ENCODE measurements around the gene RAPGEF2. TPM values are rescaled to one million over a fixed set of nuclear protein-coding genes. Genes with fewer than 3 reads are reported as not detected.

The RAPGEF2 gene
- total RNA-seq, 1 donor from 2014 or later: 37.5 TPM

DNA sequence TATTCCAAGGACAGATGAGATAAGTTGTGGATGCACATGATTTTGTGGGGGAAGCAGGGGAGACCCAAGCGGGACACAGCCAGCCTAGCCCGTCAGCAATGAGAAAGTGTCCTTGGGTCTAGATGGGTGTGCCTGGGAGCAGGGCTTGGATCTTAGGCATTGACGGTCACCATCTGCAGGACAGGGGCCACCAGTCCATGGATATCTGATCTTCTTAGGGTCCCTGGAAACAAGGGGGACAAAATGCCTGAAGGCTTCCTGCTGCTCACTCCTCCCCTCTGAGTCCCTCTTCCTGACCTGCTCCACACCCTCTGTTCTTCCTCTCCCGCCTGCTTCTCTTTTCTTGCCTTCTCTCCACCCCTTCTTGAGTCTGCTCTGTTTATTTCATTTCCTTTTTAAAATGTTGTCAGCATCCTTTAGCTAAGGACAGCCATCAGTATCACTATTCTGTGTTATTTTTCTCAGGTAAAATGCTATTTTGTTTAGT is 298.4 kb downstream of the RAPGEF2 start:
- DNase-seq (ENCODE audit: low spot score): no peak

DNA sequence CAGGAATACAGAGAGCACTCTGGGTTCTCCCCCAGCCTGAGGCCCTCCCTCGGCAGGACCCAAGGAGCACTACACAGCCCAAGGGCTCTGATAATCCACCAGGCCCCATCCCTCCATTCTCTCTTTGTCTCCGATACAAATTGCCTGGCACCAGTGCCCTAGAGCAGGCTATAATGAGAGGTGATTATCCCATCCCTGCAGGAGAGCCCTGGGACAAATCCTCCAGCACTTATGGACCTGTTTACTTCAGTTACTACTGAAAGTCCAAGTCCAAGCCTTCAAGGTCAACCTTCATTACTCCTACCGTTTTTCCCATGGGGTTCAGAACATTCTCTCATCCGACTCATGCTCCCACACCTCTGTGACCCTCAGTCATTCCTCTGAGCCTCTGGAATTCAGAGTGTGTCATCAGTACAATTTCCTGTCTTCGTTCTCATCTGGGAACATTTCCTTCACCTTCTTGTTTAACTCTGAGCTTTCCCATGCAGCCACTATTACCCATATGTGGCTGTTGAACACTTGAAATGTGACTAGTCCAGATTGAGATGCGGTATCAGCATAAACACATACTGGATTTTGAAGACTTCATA is 299.0 kb downstream of the RAPGEF2 start:
- DNase-seq (ENCODE audit: low spot score): no peak

Small RNA genes within 50 kb of the gene (microRNA-seq; reads per million reads assigned to microRNA genes)
- gene MIR3688-1 (ENCODE audit: borderline number of aligned reads): not detected
- not detected for gene MIR3688-2 (ENCODE audit: borderline number of aligned reads)
